ENCODE results near the gene PLPP7.
"Not testable (repeated sequence)": the region's sequence is repeated elsewhere in the genome, so short reads cannot be mapped to it uniquely, and the experiment has no call there.

The PLPP7 gene

DNA sequence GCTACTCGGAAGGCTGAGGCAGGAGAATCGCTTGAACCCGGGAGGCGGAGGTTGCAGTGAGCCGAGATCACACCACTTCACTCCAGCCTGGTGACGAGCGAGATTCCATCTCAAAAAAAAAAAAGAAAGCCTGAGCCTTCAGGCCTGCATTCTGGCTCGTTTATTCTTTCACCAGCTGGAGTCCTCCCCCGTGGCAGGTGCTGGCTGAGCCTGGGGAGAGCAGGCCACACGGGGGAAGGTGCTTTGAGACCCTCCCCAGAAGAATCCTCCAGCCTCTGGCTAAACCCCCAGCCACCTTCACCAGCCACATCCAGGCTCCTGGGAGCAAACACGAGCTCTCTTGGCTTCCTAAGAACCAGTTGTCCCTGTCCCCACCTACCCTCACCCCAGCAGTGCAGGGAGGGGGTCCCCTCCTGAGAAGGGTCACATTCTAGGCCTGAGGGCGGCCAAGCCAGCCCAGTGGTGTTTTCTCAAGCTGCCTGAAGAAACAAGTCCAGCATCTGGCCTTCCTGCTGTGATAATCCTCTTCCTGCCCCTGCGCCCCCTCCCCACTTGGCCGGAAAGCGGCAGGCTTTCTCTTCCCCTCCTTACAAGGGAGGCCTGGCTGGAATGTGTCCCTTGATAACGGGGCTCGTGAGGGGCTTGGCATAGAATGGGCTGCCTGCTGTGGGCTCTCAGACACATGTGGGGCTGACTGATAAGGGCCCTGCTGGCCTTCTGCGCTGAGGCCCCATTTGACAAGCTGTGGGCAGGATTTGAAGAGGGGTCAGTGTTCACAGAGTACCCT is 41.5 kb downstream of the PLPP7 start:
- no peak for DNase-seq (ENCODE audit: low read depth in 2 of 2)

DNA sequence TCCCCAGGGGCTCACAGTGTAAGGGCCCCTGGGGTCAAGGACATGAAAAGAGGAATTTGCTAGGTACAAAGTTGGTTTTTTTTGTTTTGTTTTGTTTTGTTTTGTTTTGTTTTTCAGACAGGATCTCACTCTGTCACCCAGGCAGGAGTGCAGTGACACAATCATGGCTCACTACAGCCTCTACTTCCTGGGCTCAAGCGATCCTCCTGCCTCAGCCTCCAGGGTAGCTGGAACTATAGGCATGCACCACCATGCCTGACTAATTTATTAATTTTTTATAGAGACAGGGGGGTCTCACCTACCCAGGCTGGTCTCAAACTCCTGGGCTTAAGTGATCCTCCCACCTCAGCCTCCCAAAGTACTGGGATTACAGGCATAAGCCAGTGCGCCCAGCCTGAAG is 42.5 kb downstream of the PLPP7 start:
- DNase-seq (ENCODE audit: low read depth in 2 of 2), result not testable (repeated sequence)

DNA sequence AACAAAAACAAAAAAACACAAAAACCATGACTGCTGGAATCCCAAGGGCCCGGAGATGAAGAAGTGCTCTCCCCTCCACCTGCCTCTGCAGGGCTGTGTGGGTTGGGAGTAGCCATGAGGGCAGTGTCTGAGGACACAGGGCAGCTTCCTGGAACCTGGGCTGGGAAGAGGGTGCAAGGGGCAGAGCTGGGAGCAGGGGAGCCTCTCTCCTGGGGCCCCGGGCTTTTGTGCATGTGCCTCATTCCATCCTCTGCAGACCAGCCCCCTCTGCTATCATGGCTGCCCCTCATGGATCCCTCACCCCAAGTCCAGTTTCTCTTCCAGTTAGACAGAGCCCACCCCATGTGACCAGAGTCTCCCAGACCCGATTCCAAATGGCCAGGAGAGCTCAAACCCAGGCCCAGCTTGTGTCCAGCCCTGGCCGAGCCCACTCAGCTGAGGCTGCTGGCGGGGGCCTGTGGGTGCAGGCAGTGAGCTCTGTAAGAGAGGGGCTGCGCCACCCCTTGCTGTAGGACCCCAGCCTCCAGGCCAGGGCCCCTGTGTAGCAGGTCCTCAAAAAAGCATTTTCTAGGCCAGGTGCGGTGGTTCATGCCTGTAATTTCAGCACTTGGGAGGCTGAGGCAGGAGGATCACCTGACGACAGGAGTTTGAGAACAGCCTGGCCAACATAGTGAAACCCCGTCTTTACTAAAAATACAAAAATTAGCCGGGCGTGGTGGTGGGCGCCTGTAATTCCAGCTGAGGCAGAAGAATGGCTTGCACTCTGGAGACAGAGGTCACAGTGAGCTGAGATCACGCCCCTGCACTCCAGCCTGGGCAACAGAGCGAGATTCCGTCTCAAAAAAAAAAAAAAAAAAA is 44.5 kb downstream of the PLPP7 start:
- DNase-seq (ENCODE audit: low read depth in 2 of 2), result no peak

DNA sequence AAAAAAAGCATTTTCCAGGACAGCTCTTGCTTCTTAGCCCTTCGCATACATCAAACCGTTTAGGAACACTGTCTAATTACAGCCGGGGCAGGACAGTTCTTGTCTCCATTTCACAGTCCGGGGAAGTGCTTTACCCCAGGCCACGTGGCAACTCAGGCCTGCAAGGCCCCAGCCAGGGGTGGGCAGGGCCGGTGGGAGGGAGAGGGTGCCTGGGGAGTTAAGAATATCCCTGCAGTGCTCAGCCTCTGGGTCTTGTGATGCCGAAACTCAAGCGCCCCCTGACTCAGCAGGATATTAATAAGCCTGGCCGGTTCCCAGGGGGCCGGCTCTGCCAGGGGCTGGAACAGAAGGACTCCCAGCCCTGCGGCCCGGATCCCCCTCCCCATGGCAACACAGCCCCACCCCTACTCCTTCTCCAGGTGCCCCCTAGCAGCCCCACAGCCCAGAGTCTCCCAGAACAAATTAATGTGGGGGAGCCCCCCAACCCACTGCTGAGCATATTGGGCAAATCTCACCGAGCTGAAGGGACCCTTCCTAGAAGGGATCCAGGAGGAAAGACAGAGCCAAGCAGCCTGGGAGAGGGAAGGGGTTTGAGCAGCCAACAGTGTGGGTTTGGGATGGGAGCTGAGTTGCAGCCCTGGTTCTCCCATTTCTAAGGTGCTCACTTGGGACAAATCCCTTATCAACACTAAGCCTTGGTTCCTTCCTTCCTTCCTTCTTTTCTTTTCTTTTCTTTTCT is 45.3 kb downstream of the PLPP7 start:
- DNase-seq (ENCODE audit: low read depth in 2 of 2), result no peak

DNA sequence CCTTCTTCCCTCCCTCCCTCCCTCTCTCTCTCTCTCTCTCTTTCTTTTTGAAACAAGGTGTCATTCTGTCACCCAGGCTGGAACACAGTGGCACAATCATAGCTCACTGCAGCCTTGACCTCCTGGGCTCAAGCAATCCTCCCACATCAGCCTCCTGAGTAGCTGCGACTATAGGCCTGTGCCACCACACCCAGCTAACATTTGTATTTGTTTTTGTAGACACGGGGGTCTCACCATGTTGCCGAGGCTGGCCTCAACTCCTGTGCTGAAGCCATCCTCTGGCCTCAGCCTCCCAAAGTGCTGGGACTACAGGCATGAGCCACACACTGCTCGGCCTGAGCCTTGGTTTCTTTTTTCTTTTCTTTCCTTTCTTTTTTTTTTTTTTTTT is 45.8 kb downstream of the PLPP7 start:
- DNase-seq (ENCODE audit: low read depth in 2 of 2), result no peak

DNA sequence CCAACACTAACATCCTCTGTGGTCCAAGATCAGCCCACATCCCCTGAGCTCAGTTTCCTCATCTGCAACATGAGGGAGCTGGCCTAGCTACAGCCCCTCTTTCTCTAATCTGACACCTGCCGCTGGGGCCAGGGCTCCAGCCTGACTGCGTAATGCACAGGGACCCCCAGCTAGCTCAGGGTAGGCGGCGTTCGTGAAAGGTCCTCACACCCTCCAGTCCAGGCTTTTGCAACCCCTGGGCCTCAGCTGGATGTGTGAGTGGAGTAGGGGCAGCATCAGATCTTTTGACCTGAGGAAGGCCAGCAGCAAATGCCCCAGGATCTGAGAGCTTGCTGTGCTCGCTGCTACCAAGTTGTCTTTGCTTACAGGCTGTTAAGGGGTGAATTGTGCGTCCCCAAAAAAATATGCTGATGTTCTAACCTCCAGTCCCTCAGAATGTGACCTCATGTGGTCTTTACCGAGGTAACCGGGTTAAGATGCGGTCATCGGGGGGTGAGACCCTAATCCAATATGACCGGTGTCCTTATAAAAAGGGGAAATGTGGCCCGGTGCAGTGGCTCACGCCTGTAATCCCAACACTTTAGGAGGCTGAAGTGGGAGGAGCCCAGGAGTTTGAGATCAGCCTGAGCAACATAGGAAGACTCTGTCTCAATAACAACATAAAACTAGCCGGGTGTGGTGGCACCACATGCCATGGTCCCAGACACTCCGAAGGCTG is 47.8 kb downstream of the PLPP7 start:
- no peak for DNase-seq (ENCODE audit: low read depth in 2 of 2)

- DNase-seq (ENCODE audit: low read depth in 2 of 2), result not testable (repeated sequence)
Observed at GRCh38 chr9:131339212-131339611, 49.7 kb downstream of the PLPP7 start.

DNA sequence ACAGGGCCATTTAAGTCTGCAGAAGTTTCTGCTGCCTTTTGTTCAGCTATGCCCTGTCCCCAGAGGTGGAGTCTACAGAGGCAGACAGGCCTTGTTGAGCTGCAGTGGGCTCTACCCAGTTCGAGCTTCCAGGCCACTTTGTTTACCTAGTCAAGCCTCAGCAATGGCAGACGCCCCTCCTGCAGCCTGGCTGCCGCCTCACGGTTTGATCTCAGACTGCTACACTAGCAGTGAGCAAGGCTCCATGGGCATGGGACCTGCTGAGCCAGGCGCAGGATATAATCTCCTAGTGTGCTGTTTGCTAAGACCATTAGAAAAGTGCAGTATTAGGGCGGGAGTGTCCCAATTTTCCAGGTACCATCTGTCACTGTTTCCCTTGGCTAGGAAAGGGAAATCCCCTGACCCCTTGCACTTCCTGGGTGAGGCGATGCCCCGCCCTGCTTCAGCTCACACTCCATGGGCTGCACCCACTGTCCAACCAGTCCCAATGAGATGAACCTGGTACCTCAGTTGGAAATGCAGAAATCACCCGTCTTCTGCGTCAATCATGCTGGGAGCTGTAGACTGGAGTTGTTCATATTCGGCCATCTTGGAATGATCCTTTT is 55.5 kb downstream of the PLPP7 start:
- DNase-seq (ENCODE audit: low read depth in 2 of 2), result not testable (repeated sequence)

DNA sequence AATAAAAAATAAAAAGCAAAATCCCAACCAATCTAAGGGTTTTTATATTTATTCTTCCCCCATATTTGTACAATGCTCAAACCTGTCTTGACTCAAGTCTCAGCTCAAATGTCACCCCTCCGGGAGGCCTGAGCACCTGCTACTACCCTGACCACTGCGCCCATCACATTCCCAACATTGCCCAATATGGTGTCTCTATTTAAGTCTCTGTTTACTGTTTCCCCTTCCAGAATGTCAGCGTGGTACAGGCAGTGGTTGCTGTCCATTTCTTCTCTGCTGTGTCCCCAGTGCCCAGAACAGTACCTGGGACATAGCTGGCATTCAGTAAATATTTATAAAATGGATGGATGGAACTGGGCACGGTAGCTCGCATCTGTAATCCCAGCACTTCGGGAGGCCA is 57.0 kb downstream of the PLPP7 start:
- DNase-seq (ENCODE audit: low read depth in 2 of 2), result no peak

DNA sequence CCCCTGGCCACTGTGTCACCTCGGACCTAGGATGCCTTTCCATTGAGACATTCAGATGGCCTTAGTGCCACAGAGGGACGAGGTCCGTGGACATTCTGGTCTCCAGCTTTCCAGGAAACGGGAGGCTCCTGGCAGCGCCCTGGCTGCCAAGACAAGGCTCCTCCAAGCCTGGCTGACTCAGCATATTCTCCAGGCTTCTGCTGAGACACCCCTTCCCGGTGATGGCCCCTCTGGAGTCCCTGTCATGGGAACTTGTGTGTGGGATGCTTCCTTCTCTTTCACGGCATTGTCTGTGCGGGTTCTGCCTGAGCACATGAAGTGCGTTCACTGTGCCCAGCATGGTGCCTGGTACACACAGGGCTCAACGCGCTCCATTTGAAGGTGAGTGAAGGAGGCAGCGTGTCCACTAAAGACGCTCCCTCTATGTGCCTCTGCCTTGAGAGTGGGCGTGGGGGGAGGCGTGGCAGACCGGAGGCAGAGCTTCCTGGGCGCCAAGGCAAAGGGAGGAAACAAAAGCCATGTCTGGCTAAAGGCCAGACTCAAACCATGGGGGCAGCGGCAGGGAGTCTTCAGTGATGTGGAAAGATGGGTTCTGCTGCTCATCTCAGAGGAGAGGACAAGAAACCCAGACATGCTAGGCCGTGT is 58.0 kb downstream of the PLPP7 start:
- DNase-seq (ENCODE audit: low read depth in 2 of 2), result no peak

DNA sequence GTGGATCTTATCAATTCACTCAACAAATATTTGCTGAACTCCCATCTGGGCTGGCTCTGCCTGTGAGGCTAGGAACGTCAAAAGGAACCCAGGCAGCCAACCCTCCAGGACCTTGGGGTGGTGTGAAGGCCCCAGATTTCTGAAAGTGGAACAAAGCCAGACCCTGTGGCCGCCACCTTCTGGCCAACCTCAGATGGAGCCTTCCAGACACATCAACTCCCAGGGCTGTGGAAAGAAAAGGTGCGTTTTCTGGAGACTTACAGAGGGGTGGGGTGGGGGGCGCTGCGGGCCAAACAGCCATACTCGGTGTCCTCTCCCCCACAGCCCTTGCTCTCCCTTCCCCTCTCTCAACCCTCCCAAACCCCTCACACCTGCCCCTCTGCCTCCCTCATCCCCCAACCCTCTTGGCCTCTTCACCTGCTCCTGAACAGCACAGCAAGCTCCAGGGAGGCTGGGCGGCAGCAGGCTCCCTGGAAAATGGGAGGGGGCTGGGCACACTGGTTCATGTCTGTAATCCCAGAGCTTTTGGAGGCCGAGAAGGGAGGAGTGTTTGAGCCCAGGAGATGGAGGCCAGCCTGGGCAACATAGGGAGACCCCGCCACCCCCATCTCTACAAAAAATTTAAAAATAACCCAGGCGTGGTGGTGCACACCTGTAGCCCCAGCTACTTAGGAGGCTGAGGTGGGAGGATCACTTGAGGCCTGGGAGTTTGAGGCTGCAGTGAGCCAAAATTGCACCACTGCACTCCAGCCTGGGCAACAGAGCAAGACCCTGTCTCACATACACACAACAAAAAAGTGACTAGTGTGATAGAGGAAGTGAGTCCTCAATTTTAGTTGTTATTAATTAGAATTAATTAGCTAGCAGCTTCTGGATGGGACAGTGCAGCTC is 59.4 kb downstream of the PLPP7 start:
- DNase-seq (ENCODE audit: low read depth in 2 of 2), result no peak

GRCh38 chr9:131349522-131349880 is 60.0 kb downstream of the PLPP7 start:
- no peak for DNase-seq (ENCODE audit: low read depth in 2 of 2)

DNA sequence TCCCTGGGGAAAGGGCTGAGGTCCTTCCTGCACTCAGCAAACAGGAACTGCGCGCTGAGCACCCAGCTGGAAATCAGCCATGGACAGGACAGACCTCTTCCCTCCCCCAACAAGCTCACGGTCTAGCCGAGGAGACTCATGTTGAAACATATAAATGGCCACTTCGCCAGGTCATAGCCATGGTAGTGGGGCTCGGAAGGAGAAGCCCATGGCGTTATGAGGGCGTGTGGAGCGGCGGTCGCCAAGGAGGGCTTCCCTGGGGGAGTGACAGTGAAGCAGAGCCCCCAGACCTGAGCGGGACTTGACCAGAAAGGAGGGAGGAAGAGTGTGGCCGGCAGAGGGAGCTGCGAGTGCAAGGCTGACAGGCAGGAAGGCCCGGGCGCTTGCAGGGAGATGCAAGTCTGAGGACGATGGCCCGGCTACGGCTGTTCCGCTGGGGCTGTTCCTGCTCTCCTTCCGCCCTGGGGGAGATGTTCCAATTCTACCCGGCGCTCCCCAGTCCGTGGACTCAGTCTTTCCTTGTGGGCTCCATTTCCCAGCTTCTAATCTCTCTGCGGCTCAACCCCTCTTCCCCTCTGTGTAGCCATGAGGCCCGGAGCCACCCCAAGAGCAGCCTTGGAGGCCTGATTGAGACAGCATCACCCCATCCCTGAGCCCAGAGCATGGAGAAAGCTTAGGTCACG is 60.5 kb downstream of the PLPP7 start:
- peak; percentile 25 to 39 for DNase-seq (ENCODE audit: low read depth in 2 of 2)

DNA sequence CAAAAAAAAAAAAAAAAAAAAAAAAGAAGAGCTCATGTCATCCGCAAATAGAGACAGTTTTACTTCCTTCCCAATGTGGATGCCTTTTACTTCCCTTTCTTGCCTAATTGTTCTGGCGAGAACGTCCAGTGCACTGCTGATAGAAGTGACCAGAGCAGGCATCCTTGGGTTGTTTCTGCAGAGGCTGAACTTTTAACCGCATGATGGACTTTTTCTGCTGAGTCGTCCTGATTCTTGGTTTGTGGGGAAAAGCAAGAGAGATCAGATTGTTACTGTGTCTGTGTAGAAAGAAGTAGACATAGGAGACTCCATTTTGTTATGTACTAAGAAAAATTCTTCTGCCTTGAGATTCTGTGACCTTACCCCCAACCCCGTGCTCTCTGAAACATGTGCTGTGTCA is 67.0 kb downstream of the PLPP7 start:
- not testable (repeated sequence) for DNase-seq (ENCODE audit: low read depth in 2 of 2)

- no peak for DNase-seq (ENCODE audit: low read depth in 2 of 2)
Observed at GRCh38 chr9:131358556-131358955, 69.0 kb downstream of the PLPP7 start.
